ENCODE results near the gene HIVEP3. TPM values are rescaled to one million over a fixed set of nuclear protein-coding genes. Genes with fewer than 3 reads are reported as not detected.

HIVEP3 gene
- total and polyA plus RNA-seq, 2 experiments from 2014 or later = 0.57 to 5.9 TPM

- 53% methylated on average over 2 of the region's 2 CpGs for WGBS (ENCODE audit: low lambda C conversion rate, missing lambda C conversion rate)
- DNase-seq (ENCODE audit: low spot score) = no peak
- Histone ChIP-seq H3K4me3 (no peak overlapping the region), H3K27ac (no peak overlapping the region), H2AFZ (no peak overlapping the region), H3K36me3 (replicated peaks; ENCODE audit: insufficient read depth, low read depth) (no peaks in the 10 kb centered on the region), H3K4me1 (ENCODE audit: insufficient read depth) (peaks cover 5% of the 10 kb centered on the region), H3K79me2 (no peaks in the 10 kb centered on the region), H3K9me3 (ENCODE audit: low read depth) (no peaks in the 10 kb centered on the region), H3K27me3 (peaks cover 29% of the 10 kb centered on the region), H3K4me2 (no peak overlapping the region), H4K20me1 (ENCODE audit: insufficient read depth, poor library complexity, severe bottlenecking) (no peaks in the 10 kb centered on the region), H3K9me2 (replicated peaks; ENCODE audit: insufficient read depth) (no peaks in the 10 kb centered on the region)
- TF ChIP-seq EZH2 (IDR thresholded peaks at IDR 0.05; ENCODE audit: borderline replicate concordance) (no peak), CTCF (IDR thresholded peaks at IDR 0.05; ENCODE audit: poor library complexity) (no peak), EZH2phosphoT487 (IDR thresholded peaks at IDR 0.05; ENCODE audit: low read depth, severe bottlenecking, unreplicated experiment) (no peak)
Measured at GRCh38 chr1:41659159-41659495, 259.6 kb downstream of the HIVEP3 start.

GRCh38 chr1:41658431-41659158 is 260.1 kb downstream of the HIVEP3 start:
- Histone ChIP-seq H3K27ac (no peak overlapping the region), H3K4me3 (no peak overlapping the region), H2AFZ (no peak overlapping the region), H3K9me2 (replicated peaks; ENCODE audit: insufficient read depth) (no peaks in the 10 kb centered on the region), H3K4me2 (no peak overlapping the region), H3K4me1 (ENCODE audit: insufficient read depth) (peaks cover 5% of the 10 kb centered on the region), H3K27me3 (peaks cover 29% of the 10 kb centered on the region), H3K79me2 (no peaks in the 10 kb centered on the region), H4K20me1 (ENCODE audit: insufficient read depth, poor library complexity, severe bottlenecking) (no peaks in the 10 kb centered on the region), H3K9me3 (ENCODE audit: low read depth) (no peaks in the 10 kb centered on the region), H3K36me3 (replicated peaks; ENCODE audit: insufficient read depth, low read depth) (no peaks in the 10 kb centered on the region)
- TF ChIP-seq CTCF (IDR thresholded peaks at IDR 0.05; ENCODE audit: poor library complexity) (no peak), EZH2 (IDR thresholded peaks at IDR 0.05; ENCODE audit: borderline replicate concordance) (no peak), EZH2phosphoT487 (IDR thresholded peaks at IDR 0.05; ENCODE audit: low read depth, severe bottlenecking, unreplicated experiment) (no peak)
- DNase-seq (ENCODE audit: low spot score) = no peak
- WGBS (ENCODE audit: low lambda C conversion rate, missing lambda C conversion rate) = 69% methylated on average over 12 of the region's 12 CpGs

GRCh38 chr1:41657679-41658295 is 260.9 kb downstream of the HIVEP3 start:
- Histone ChIP-seq H3K27me3 (peaks cover 29% of the 10 kb centered on the region), H2AFZ (no peak overlapping the region), H3K79me2 (no peaks in the 10 kb centered on the region), H3K4me3 (no peak overlapping the region), H3K9me2 (replicated peaks; ENCODE audit: insufficient read depth) (no peaks in the 10 kb centered on the region), H3K36me3 (replicated peaks; ENCODE audit: insufficient read depth, low read depth) (no peaks in the 10 kb centered on the region), H3K27ac (no peak overlapping the region), H3K4me2 (no peak overlapping the region), H3K4me1 (ENCODE audit: insufficient read depth) (peaks cover 5% of the 10 kb centered on the region), H3K9me3 (ENCODE audit: low read depth) (no peaks in the 10 kb centered on the region), H4K20me1 (ENCODE audit: insufficient read depth, poor library complexity, severe bottlenecking) (no peaks in the 10 kb centered on the region)
- TF ChIP-seq EZH2phosphoT487 (IDR thresholded peaks at IDR 0.05; ENCODE audit: low read depth, severe bottlenecking, unreplicated experiment) (no peak), EZH2 (IDR thresholded peaks at IDR 0.05; ENCODE audit: borderline replicate concordance) (no peak), CTCF (IDR thresholded peaks at IDR 0.05; ENCODE audit: poor library complexity) (no peak)
- 92% methylated on average over 7 of the region's 7 CpGs for WGBS (ENCODE audit: low lambda C conversion rate, missing lambda C conversion rate)
- no peak for DNase-seq (ENCODE audit: low spot score)
